Activated CD4-positive, CD25-positive, alpha-beta regulatory T cell treated with anti-CD3 and anti-CD28 coated beads, Interleukin-2, amount 50 U/mL, for 24 hours (primary cell): ENCODE measurements around the gene MARCHF2.

Source experiments
- ATAC-seq, 2 donors: fragments of 150-1000 bp; cut with Tn5 transposase; one replicate each; pipeline ENCODE4 v1.10.0; 2021; ENCODE audit warnings: mild to moderate bottlenecking in 1 of 2, moderate library complexity in 1 of 2

MARCHF2 gene

GRCh38 chr19:8481616-8482015, 68.5 kb downstream of the MARCHF2 start:
- ATAC-seq: no peak

GRCh38 chr19:8482696-8483095, 69.6 kb downstream of the MARCHF2 start:
- no peak for ATAC-seq

- no peak for ATAC-seq
These were observed 70.1 kb downstream of the MARCHF2 start for GRCh38 chr19:8483165-8483564.

- ATAC-seq: no peak
These were observed 71.3 kb downstream of the MARCHF2 start for GRCh38 chr19:8484331-8484894.

- ATAC-seq: no peak
These were observed 72.7 kb downstream of the MARCHF2 start for GRCh38 chr19:8485561-8486371.

- no peak for ATAC-seq
These were observed 73.6 kb downstream of the MARCHF2 start for GRCh38 chr19:8486661-8487136.

- ATAC-seq: peak; percentile 71 to 85
These were observed 74.2 kb downstream of the MARCHF2 start for GRCh38 chr19:8487137-8487851.

GRCh38 chr19:8488365-8488764, 75.3 kb downstream of the MARCHF2 start:
- no peak for ATAC-seq
